ENCODE results near the gene SEMA6A.
A peak's percentile ranks its signal among the peaks of the same experiment; 100 is the strongest.

Gene SEMA6A

DNA sequence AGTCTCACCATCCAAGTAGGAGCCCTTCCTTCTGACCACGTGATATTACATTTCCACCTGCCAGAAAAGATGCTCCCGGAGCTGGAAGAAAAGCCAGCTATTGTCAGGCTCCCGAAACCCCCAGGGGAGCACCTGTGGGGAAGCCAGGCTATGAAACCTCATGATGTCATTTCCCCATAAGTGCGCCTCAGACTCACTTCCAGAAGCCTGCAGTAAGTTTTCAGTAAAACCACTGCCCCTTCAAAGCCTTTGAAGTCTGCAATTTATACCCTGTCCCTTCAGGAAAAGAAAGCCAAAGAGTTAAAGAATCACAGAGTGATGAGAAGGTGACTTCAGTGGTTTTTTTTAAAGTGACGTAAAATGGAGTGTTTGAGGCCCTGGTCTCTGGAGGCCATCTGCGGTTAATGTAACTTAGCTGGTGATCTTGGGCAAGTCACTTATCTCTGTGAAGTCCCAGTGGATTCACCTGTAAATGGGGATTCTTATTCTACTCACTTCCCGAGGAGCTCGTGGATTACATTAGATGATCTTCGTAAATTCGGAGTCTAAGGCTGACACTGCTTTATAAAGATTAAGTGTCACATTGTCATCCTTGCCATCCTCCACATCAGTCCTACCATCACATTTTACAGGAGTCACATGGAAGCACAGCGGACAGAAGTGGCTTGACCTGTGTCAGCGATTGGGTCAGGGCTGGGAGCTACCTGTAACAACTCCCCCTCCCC lies 2.6 kb upstream of the SEMA6A start:
- DNase-seq, result no peak

DNA sequence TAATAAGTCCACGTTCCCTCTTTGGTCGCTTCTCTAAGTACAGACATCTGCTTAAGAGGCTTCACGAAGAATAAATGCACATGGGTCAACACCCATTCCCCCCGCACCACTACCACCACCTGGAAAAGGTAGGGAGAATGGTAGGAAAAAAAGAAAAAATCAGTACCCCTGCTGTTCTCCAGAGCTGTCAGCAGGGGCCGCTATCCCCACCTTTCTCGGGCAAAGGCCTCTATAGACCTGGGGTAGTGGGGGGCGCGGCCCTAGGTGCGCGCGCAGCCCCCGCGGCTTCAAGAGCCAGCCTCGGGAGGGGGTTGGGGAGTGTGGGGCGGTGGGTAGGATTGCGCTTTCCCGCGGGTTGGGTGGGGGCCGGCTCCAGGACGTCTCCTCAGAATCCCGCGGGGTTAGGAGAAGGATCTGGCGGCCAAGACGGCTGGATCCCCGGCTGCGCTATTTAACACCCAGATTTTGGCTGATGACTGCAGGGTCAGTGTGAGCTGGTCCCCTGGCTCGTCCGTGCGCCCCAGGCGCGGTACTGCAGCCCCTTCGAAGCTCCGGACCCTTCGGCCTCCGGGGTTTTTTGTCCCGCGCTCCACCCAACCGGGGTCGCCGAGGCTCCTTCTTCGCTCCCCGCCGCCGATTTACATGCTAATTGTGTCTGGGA lies 1.6 kb upstream of the SEMA6A start:
- DNase-seq, result peak in 49 of 56 donors; percentile 9 to 75 (median 49)

DNA sequence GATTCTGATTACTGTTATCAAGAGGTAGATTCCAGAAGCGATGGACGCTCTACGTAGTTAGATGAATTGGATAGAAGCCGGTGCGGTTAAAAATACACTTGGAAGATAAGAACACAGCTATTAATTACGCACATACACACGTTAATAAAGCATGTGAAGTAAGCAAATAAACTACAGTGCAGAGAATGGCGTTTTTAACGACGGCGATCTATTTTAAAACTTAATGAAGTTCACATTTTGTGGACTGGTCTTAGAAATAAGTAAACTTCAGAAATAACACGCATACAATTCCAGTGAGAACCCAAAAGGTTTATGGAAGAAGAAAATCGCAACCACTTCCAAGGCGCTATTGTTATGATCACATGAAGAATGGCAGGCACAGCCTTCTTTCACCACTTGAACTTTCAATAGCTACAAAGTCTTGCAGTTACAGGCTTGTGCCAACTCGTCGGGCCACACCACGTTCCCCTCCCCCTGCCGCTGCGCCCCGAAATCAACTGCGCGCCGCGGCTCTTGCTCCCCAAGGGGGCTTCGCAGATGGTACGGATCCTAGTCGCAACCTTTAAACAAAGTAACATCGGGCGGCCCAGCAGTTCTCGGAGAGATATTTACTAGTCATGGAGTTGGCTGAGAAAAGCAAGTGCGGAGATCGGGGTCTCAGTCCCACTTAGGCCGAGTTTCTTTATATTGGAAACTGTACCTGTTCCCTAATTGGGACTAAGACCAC lies 866 bp upstream of the SEMA6A start:
- peak in 14 of 56 donors; percentile 7 to 73 (median 50) for DNase-seq

DNA sequence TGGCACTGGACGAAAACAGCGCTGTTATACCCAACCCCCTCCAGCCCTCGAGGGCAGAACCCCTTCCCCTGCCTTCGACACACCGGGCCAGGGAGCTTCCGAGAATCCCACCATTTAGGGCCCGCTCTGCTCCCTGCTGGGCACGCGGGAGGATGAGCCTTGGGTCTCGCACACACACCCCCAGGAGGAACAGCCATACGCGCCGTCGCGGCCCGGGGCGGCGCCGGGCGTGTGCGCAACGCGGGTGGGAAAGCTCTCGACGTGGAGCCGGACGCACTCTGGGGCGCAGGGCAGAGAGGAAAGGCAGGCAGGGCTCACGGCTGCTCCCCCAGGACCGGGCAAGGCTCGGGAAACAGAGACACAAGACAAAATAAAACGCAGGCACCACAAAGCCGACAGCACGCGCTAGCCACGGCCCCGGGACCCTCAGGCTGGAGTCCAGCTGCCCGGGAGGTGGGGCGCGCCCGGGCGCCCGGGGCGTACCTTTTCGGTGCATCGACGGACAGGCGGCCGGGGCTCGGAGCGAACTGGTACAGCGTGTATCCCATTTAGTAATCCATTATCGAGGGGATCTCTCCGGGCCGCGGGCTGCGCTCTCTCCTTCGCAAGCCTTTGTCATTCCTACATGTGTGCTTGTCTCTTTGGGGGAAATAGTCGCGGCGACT lies 789 bp downstream of the SEMA6A start:
- DNase-seq, result peak in 16 of 56 donors; percentile 24 to 70 (median 49)

DNA sequence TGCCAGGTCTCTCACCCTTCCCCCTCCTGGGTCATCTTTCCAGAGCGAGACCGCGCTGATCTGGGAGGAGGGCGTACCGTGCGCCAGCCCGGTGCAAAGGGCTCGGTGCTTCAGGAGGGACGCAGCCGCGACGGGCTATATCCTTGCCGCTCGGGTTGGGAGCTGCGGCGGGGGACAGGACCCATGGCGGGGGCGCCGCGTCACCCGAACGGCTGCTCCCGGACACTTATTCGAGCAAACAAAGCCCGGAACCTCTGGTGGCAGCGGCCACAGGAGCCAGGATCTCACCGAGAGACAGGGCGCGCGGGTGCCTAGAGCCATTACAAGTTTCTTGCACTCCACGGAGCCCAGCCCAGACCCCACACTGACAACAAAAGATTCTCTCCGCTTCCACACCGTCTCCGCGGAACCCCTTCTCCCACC lies 1.3 kb downstream of the SEMA6A start:
- DNase-seq, result peak in 23 of 56 donors; percentile 16 to 68 (median 56)

DNA sequence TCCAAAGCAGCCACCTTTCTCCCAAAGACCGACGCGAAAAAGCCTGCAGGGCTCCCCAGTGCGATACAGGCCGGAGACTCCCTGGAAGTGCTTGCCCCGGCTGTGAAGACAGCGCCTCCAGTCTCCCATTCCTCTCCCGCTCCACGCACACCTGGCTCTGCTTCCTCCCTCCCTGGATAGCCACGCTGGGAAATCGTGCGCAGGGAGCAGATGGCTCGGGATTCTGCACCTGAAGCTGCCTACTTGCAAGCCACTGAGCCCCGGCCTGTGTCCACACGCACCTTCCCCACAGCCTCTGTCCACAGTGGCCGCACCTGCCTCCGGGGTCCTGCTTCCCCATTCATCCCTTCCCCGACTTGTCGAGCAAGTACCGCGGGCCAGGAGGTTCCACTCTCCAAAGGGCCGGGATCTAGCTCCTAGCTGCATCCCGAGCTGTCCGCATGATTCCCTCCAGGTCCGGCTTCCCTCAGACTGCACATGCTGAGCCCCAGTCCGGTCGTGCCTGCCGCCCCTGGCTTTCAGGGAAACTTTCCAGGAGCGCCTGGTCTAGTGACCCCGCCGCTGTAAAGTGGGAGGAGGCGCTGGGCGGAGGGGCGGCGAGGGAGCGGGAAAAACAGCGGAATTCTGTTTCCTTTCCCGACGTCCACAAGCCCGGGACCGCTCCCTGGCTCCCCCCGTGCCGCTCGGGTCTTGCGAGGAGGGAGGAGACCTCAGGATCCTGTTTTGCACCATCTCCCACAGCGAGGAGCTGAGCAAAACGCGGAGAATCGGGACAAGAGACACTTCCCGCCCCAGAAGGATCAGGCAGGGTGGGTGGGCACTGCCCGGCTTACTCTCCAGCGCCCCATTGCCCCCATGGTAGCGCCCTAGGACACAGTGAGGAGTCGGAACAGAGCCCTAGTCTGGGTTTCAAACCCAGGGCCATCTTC lies 2.0 kb downstream of the SEMA6A start:
- DNase-seq, result peak in 36 of 56 donors; percentile 13 to 68 (median 48)

DNA sequence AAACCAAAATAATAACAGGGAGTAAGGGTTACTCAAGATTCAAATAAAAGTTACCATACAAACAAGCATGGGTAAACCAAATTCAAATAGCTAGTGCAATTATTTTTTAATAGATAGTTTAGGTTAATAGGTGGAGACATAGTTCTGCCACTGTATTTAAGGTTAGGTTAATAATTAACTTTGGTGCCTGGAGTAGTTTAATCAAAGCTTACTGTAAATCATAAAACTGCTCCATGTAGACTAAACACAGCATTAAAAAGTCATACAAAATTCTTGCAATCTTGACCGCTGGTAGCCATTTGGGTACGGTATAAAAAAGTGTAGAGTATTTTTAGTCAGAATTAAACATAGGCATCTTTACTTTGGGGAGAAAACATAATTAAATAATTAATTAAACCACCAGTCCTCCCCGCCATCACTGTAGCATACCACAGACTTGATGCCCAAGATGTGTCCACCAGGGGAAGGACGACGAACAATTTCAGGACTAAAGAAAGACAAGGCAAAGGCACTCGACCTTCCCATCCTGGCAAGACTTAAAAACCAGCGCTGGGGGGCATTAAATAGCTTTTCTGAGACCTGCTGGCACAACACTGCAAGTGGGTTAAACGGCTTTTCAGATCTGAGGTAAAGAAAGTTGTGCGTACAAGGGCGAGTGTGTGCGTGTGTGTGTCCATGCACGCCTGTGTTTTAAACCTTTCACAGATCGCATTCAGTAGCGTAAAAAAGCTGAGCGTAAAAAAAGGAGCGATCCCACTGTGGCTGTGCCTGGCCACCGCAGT lies 2.9 kb downstream of the SEMA6A start:
- DNase-seq, result peak in 1 of 56 donors; percentile 51

DNA sequence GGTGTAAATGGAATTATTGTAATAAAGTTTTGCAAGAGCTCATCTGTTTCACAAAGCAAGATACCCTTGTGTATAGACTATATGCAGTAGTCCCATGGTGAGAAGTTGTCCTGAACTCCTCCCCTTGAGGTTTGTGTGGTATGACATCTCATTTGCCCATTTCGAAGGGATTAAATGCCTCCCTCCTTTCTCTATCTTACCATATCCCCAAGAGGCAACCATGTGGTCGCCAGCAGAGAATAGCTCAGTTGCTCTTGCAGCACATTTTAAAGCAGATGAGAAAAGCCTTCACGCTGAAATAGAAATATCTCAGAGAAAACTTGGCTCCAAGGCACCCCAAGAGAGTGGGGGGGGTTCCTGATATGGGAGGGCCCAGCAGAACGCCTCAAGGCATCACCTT lies 4.6 kb downstream of the SEMA6A start:
- DNase-seq, result no peak

DNA sequence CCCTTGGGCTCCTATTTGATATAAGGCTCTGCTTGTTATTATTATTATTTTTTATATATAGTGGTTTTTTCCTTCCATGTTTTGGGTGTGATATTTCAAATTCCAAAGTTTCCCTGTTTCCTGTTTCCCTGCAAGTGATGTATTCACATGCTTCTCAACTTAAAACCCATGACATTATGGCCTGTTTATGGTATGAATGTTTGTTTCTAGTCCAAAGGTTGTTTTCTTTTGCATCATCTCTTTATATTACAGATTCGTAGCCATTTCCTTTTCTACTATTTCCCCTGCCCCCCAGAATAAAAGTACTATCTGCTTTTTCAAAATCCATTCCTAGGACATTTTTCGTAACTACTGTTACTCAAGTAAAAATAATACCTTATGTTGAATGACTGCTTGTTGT lies 7.5 kb downstream of the SEMA6A start:
- no peak for DNase-seq

DNA sequence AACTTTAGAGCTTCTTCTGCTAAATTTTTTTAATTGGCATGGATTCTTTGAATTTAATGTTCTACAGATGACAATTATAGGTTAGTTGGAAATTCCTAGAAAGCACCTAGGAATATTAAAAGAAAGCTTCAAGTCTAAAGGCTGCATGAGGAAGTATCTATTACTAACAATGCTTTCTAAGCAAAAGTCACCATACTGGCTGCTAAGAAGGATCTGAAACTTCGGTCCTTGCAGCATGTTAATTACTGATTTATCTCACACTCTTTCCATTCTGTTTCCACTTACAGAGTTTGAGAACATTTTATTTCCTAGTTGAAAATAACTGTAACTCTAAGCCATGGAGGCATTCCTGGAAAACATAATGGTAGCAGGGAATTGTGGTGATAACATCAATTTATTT lies 8.4 kb downstream of the SEMA6A start:
- no peak for DNase-seq

DNA sequence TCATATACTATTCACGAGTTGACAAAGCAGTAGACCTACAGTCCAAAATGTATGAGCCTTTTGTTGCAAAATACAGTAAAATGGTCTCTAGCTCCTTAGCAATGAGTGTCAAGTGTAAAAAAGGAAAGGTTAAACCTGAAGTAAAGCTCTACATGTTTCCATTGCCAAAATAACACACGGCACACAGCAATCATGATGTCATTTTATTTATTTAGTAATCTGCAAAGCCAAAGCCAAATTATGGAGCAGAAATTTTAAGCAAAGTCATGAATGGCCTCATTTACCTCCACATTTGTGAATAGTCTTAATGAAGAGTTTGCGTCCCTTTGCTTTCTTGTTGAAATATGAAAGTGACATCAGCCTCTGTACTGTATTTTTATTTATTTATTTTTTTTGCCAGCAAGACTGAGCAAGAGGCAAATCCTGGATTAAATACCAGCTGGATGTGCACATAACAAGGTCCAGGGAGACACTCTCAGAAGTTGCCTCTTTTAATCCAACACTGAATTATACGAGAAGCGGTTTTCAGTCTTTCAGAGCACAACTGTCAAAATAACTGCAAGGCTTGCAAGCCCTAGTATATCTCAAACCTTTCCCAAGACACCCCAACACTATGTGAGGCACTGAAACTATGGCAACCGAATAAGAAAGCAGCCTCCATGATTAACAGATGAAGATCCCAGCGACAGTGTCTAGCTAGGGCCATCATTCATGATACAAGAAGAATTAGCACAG lies 9.7 kb downstream of the SEMA6A start:
- no peak for DNase-seq

DNA sequence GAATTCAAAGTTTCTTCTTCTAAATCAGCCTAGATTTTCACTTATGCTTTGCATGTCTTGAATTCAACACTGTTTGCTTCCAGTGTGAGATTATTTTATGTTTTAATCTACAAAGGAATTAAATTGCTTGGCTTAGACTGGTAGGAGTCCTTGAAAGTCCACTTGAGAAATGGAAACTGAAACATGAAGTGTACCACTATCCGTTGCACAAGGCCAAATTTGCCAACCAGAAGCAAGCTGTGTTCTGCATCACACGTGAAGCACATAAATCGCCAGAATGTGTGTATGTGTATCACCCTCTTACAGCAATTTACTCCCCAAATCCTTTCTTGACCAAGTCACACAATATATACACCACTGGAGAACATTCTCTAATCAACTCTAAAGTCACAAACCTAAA lies 10.3 kb downstream of the SEMA6A start:
- no peak for DNase-seq

DNA sequence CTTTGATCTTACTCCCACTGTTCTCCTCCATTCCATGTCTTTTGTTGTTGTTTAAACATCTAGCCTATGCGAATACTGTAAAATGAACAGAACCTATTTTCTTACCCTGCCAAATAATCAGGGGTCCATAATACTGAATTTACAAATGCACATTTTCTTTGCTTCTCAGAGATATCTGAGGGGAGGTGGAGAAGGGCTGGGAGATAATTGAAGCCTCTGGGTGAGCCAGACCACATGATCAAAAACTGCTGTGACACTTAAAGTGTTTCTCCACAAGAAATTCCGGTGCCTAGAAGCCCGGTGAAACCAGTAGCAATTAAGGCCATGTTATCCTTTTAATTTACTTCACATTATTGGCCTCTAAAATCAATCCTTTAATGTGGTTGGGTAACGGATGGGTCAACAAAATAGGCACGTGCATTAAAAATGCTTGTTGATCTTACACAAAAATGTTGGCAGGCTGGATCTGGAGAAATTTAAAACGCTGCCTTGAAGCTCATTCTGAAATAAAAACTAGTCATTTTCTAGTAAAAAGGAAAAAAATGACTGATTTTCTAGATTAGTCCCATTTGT lies 10.8 kb downstream of the SEMA6A start:
- no peak for DNase-seq

DNA sequence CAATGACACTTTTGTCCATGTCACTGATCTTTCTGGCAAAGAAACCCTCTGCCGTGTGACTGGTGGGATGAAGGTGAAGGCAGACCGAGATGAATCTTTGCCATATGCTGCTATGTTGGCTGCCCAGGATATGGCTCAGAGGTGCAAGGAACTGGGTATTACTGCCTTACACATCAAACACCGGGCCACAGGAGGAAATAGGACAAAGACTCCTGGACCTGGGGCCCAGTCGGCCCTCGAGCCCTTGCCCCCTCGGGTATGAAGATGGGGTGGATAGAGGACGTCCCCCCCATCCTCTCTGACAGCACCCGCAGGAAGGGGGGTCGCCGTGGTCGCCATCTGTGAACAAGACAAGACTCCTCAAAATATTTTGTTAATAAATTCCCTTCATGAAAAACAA lies 12.0 kb downstream of the SEMA6A start:
- DNase-seq, result no peak

DNA sequence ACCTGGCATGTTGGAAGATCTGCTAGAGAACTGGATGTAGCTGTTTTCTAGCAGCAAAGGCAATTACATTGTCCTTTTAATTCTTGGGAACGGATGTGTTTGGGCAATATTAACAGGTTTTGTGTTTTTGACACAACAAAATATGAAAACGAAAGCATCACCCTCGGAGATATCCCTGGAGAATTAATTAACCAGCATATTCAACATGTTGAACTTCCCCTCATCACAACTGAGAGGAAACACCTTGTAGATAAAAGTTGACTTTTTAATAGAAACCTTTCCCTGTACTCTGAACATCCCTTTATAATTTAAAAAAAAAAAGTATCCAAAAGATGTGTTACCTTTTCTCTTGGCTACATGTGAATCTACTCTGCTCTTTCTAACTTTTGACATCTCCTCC lies 13.0 kb downstream of the SEMA6A start:
- no peak for DNase-seq

DNA sequence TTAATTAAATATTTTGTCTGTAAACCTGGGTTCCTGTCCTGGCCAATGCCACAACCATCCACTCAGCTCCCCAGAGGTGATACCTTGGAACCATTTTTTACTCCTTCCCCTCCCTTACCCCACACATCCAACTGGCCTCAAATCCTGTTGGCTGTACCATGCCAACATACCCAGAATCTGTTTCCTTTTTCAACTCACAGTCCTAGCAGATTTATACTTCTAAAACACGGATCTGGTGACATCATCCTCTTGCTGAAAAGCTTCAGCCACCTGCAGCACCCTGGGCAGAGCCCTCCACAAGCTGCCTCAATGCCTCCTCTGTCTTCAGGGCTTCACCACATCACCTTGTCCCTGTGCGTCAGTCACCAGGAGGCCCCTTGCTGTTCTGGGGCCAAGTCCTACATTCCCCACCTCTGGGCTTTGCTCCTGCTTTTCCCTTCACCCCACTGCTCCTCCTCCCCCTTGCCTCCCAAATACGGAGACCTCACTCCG lies 14.9 kb downstream of the SEMA6A start:
- DNase-seq, result no peak

DNA sequence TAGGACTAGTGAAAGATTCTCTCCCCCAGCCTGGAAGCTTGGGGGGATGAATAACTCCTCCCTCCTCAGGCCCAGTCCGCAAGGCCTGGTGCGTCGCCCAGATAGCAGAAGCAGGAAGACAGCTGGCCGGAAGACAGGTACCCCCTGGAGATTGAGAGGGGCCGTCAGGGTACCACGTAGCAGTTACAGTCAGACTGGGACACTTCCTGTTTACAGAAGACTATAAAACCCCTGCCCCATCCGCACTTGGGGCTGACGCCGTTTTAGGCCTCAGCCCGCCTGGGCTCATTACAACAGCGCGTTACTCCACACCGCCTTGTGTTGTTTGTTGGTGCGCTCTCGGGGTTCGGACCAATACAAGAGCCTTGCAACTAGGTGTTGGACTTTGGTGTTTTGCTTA lies 15.4 kb downstream of the SEMA6A start:
- DNase-seq, result no peak

DNA sequence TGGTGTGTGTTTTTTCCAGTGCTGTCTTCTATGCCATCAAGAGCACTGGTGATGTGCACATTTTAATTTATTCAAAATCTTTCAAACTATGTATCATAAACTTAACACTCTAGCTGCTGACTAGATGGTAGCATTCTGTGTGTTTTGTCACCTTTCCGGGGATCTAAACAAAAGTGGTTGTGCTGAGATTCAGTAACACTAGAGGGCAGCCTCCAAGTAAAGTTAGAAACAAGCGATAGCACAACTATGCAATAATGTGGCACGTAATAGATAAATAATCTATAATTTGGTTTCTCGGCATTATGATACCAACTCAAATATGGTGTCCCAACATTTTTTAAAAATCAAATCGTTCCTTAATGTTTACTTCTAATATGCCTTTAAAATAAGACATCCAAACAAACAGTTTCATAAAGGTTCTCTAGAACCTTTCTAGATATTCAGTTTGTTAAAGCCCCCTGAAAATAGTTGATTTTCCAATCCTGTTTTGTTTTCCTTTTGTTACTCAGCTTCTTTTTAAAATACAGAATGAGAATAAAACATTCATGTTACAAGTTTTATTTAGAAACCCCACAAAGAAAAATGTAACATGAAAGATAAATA lies 16.9 kb downstream of the SEMA6A start:
- peak in 3 of 56 donors; percentile 14 to 46 (median 35) for DNase-seq
